SU-DHL-6 (cell line): ENCODE measurements around the gene SQOR.

ENCODE experiments used
- CTCF ChIP-seq: fragments of 200-600 bp; sonication (generic); IDR thresholded peaks from one replicate; pipeline ENCODE4 v1.5.1; 2017; ENCODE audit warnings: antibody characterized with exemption, mild to moderate bottlenecking, low read length, moderate library complexity; ENCODE audit not compliant: insufficient read depth, poor library complexity, severe bottlenecking
- EZH2phosphoT487 ChIP-seq: fragments of 200-600 bp; sonication (generic), shearing (Covaris generic); conservative IDR thresholded peaks from 2 replicates; pipeline ENCODE4 v1.6.1; 2018; ENCODE audit warnings: mild to moderate bottlenecking, antibody characterized with exemption, low read length, moderate library complexity, mixed read lengths

- TF ChIP-seq CTCF (no peak), EZH2phosphoT487 (no peak)
These were observed 13.8 kb downstream of the SQOR start for GRCh38 chr15:45648521-45649200.
